SK-N-SH (cell line): Measurements from ENCODE around the gene CNDP2. TPM values are rescaled to one million over a fixed set of nuclear protein-coding genes. Genes with fewer than 3 reads are reported as not detected.

ENCODE experiments used
- CTCF ChIA-PET: fragments of 300-600, 350-600 bp; formaldehyde crosslinking; extraction: SDS; loops from one replicate; lab custom pipeline; 2021; lab: Yijun Ruan, JAX
- POLR2A ChIA-PET: fragments of 350-600 bp; sonication (Branson Sonifier 250); formaldehyde crosslinking; extraction: SDS; loops from one replicate; lab custom pipeline; 2020; ENCODE audit warnings: antibody characterized with exemption, inconsistent platforms; lab: Yijun Ruan, JAX
- DNase-seq: peaks from one replicate; pipeline ENCODE4 v3.0.0; 2012
- H2AFZ ChIP-seq: fragments of 200-600 bp; sonication (generic); 2 replicates; pipeline ENCODE4 v1.8.1; 2016; ENCODE audit warnings: antibody characterized with exemption, mild to moderate bottlenecking, low read depth
- H3F3A ChIP-seq: fragments of 200-600 bp; sonication (generic); replicated peaks from 2 replicates; pipeline ENCODE3; 2016; ENCODE audit warnings: antibody characterized with exemption, mild to moderate bottlenecking; ENCODE audit not compliant: insufficient read depth
- H3K27ac ChIP-seq, 2 experiments: fragments of 200-500 bp in 1 of 2; fragments of 200-600 bp in 1 of 2; sonication (Bioruptor generic) in 1 of 2; sonication (generic), shearing (Covaris generic) in 1 of 2; 2 replicates each; pipeline versions ENCODE4 v1.5.1 to v1.6.1; 2014 to 2016; ENCODE audit warnings: low read depth in 2 of 2, inconsistent platforms in 1 of 2, low read length in 1 of 2, mild to moderate bottlenecking in 1 of 2, mixed read lengths in 1 of 2
- H3K27me3 ChIP-seq: fragments of 200-600 bp; sonication (generic), shearing (Covaris generic); 2 replicates; pipeline ENCODE4 v1.6.1; 2016; ENCODE audit warnings: mixed run types; ENCODE audit not compliant: insufficient read depth
- H3K36me3 ChIP-seq, 2 experiments: fragments of 200-500 bp in 1 of 2; fragments of 200-600 bp in 1 of 2; sonication (Bioruptor generic) in 1 of 2; sonication (generic) in 1 of 2; replicated peaks in 1 of 2; 2 replicates each; pipeline versions ENCODE3 to v1.5.1; 2014 to 2016; ENCODE audit warnings: low read length in 1 of 2, mild to moderate bottlenecking in 1 of 2; ENCODE audit not compliant: insufficient read depth in 2 of 2, control insufficient read depth in 1 of 2
- H3K4me1 ChIP-seq, 2 experiments: fragments of 200-500 bp in 1 of 2; fragments of 200-600 bp in 1 of 2; sonication (Bioruptor generic) in 1 of 2; sonication (generic), shearing (Covaris generic) in 1 of 2; 2 replicates each; pipeline versions ENCODE4 v1.5.1 to v1.6.1; 2014 to 2016; ENCODE audit warnings: low read depth in 1 of 2, low read length in 1 of 2, mixed run types in 1 of 2; ENCODE audit not compliant: insufficient read depth in 2 of 2, control insufficient read depth in 1 of 2
- H3K4me2 ChIP-seq: fragments of 200-600 bp; sonication (generic), shearing (Covaris generic); 2 replicates; pipeline ENCODE4 v1.6.1; 2017; ENCODE audit warnings: mixed run types
- H3K4me3 ChIP-seq, 2 experiments: fragments of 200-500 bp in 1 of 2; fragments of 200-600 bp in 1 of 2; sonication (Bioruptor generic) in 1 of 2; sonication (generic), shearing (Covaris generic) in 1 of 2; 2 replicates each; pipeline versions ENCODE4 v1.5.1 to v1.8.1; 2014 to 2016; ENCODE audit warnings: low read depth in 2 of 2, inconsistent platforms in 1 of 2, low read length in 1 of 2, mild to moderate bottlenecking in 1 of 2, mixed read lengths in 1 of 2, moderate library complexity in 1 of 2
- H3K79me2 ChIP-seq: fragments of 200-600 bp; sonication (generic); 2 replicates; pipeline ENCODE4 v1.8.1; 2017; ENCODE audit warnings: mild to moderate bottlenecking; ENCODE audit not compliant: insufficient read depth
- H3K9ac ChIP-seq: fragments of 200-600 bp; sonication (generic); 2 replicates; pipeline ENCODE4 v1.6.1; 2017; ENCODE audit warnings: mixed run types
- H3K9me2 ChIP-seq: fragments of 200-600 bp; sonication (generic); 2 replicates; pipeline ENCODE4 v1.6.1; 2017; ENCODE audit warnings: mixed run types
- H3K9me3 ChIP-seq: fragments of 200-600 bp; sonication (generic); 2 replicates; pipeline ENCODE4 v1.6.1; 2017; ENCODE audit warnings: mixed run types, mild to moderate bottlenecking, moderate library complexity
- H4K20me1 ChIP-seq: fragments of 200-600 bp; sonication (generic); 2 replicates; pipeline ENCODE4 v1.6.1; 2017; ENCODE audit warnings: mild to moderate bottlenecking, mixed run types; ENCODE audit not compliant: insufficient read depth
- CHD2 ChIP-seq: fragments of 150-350 bp; IDR thresholded peaks from 2 replicates; pipeline ENCODE4 v1.6.1; 2018; ENCODE audit warnings: low read length; ENCODE audit not compliant: partially characterized antibody
- ELF1 ChIP-seq: IDR thresholded peaks from 2 replicates; pipeline ENCODE4 v1.4.0; 2012
- EZH2phosphoT487 ChIP-seq: fragments of 200-600 bp; sonication (generic); IDR thresholded peaks from 2 replicates; pipeline ENCODE4 v1.6.1; 2017; ENCODE audit warnings: low read depth, mixed run types, mild to moderate bottlenecking, antibody characterized with exemption, moderate library complexity, borderline replicate concordance
- FOXM1 ChIP-seq: IDR thresholded peaks from 2 replicates; pipeline ENCODE4 v1.4.0; 2012; ENCODE audit warnings: low read depth, mild to moderate bottlenecking
- GATA2 ChIP-seq: sonication (generic); formaldehyde crosslinking; IDR thresholded peaks from 2 replicates; pipeline ENCODE4 v1.5.0; 2020; ENCODE audit warnings: mild to moderate bottlenecking, missing genetic modification reagents
- IRF3 ChIP-seq: fragments of 150-350 bp; IDR thresholded peaks from 2 replicates; pipeline ENCODE4 v1.6.1; 2016; ENCODE audit warnings: mild to moderate bottlenecking, low read depth, low read length
- NRF1 ChIP-seq: IDR thresholded peaks from 2 replicates; pipeline ENCODE4 v1.6.1; 2012; ENCODE audit warnings: low read depth, mild to moderate bottlenecking, low read length
- POLR2AphosphoS5 ChIP-seq: IDR thresholded peaks from 2 replicates; pipeline ENCODE4 v1.6.1; 2012; ENCODE audit warnings: low read depth, low read length
- RFX5 ChIP-seq: IDR thresholded peaks from 2 replicates; pipeline ENCODE4 v1.6.1; 2012; ENCODE audit warnings: mild to moderate bottlenecking, improper control_type of control experiment, low read length
- RXRA ChIP-seq: IDR thresholded peaks from 2 replicates; pipeline ENCODE4 v1.4.0; 2012; ENCODE audit warnings: low read depth, mild to moderate bottlenecking, borderline replicate concordance
- SMC3 ChIP-seq: IDR thresholded peaks from 2 replicates; pipeline ENCODE4 v1.6.1; 2012; ENCODE audit warnings: low read depth, low read length, improper control_type of control experiment
- TCF12 ChIP-seq: IDR thresholded peaks from 2 replicates; pipeline ENCODE4 v1.4.0; 2012
- YY1 ChIP-seq: IDR thresholded peaks from 2 replicates; pipeline ENCODE4 v1.4.0; 2012; ENCODE audit warnings: low read depth, mild to moderate bottlenecking
- WGBS: methylation state at CpG from one replicate; pipeline ENCODE4 v1.1.6; 2017; ENCODE audit warnings: low lambda C conversion rate; 5-methylcytosine and 5-hydroxymethylcytosine counted together
- polyA plus RNA-seq, 3 experiments: library from polyadenylated mRNA; depleted of rRNA; stranded (reverse); fragments of >200 nt; gene quantifications; 2 replicates each; pipeline ENCODE4 v1.2.3, GENCODE V29; 2012

CNDP2 gene
- polyA plus RNA-seq, 1 of the 3 experiments (the other 2 are of a cell fraction), result 78.5 TPM

GRCh38 chr18:74549591-74550104 lies 53.5 kb downstream of the CNDP2 start:
- no peaks in the 10 kb centered on the region for H3K79me2 ChIP-seq
- no peaks in the 10 kb centered on the region for H3K36me3 ChIP-seq
- no peak overlapping the region for H2AFZ ChIP-seq
- ChIA-PET CTCF (interaction anchor here (1.2 to 4.6 kb wide), 3 partner anchors 7 to 199 kb away, joined by 3 to 88 read pairs (median 3); no protein-coding TSS in a partner anchor), POLR2A (no interaction called here)
- H3K9ac ChIP-seq, result no peak overlapping the region
- H3K9me3 ChIP-seq, result no peaks in the 10 kb centered on the region
- no peak overlapping the region for H3K27ac ChIP-seq
- H4K20me1 ChIP-seq, result no peaks in the 10 kb centered on the region
- H3K27me3 ChIP-seq, result peaks cover 2% of the 10 kb centered on the region; the same call in 1 of the 2 replicates
- WGBS, result 13% methylated on average over 1 of the region's 1 CpG
- H3K4me3 ChIP-seq, result no peak overlapping the region; a peak in 1 of 4 replicates
- no peak for TF ChIP-seq ELF1
- no peak for TF ChIP-seq RXRA
- no peak for TF ChIP-seq POLR2AphosphoS5
- TF ChIP-seq TCF12, result no peak
- H3K4me2 ChIP-seq, result no peak overlapping the region
- no peak for DNase-seq
- no peaks in the 10 kb centered on the region for H3F3A ChIP-seq
- no peaks in the 10 kb centered on the region for H3K4me1 ChIP-seq
- H3K9me2 ChIP-seq, result no peaks in the 10 kb centered on the region

DNA sequence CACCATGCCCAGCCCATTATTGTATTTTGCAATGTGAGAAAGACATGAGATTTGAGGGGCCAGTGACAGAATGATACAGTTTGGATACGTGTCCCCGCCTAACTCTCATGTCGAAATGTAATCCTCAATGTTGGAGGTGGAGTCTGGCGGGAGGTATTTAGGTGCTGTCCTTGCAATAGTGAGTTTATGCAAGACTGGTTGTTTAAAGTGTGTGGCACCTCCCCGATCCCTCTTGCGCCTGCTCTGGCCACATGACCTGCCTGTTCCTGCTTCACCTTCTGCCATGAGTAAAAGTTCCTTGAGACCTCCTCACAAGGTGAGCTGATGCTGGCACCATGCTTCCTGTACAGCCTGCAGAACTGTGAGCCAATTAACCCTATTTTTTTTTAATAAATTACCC lies 54.7 kb downstream of the CNDP2 start:
- no peaks in the 10 kb centered on the region for H3K9me3 ChIP-seq
- TF ChIP-seq EZH2phosphoT487, result no peak
- no peak for TF ChIP-seq YY1
- TF ChIP-seq POLR2AphosphoS5, result no peak
- TF ChIP-seq CHD2, result no peak
- no peak for TF ChIP-seq IRF3
- no peak for TF ChIP-seq TCF12
- TF ChIP-seq SMC3, result no peak
- TF ChIP-seq FOXM1, result no peak
- no peak for TF ChIP-seq RFX5
- no peak for TF ChIP-seq NRF1
- TF ChIP-seq GATA2 (CRISPR knock-in tag), result no peak
- no peak overlapping the region for H3K27ac ChIP-seq
- peaks cover 15% of the 10 kb centered on the region; the same call in 1 of the 2 replicates for H3K27me3 ChIP-seq
- H3K4me3 ChIP-seq, result no peak overlapping the region
- 31% methylated on average over 6 of the region's 6 CpGs for WGBS
- no peak for DNase-seq
- no peaks in the 10 kb centered on the region for H4K20me1 ChIP-seq
- no peaks in the 10 kb centered on the region for H3K79me2 ChIP-seq
- no peaks in the 10 kb centered on the region for H3K9me2 ChIP-seq
- no peaks in the 10 kb centered on the region for H3F3A ChIP-seq
- H3K4me2 ChIP-seq, result no peak overlapping the region
- no peak overlapping the region for H2AFZ ChIP-seq
- H3K4me1 ChIP-seq, result no peaks in the 10 kb centered on the region
- no peak overlapping the region for H3K9ac ChIP-seq
- CTCF ChIA-PET, result interaction anchor here (1.4 to 4.6 kb wide), 10 partner anchors 9 to 351 kb away, joined by 4 to 88 read pairs (median 6); no protein-coding TSS in a partner anchor
- POLR2A ChIA-PET, result no interaction called here
- no peaks in the 10 kb centered on the region for H3K36me3 ChIP-seq
